H9 (cell line): ENCODE results near the gene CHCHD1. TPM values are rescaled to one million over a fixed set of nuclear protein-coding genes. Genes with fewer than 3 reads are reported as not detected.
"Not testable (repeated sequence)": the region's sequence is repeated elsewhere in the genome, so short reads cannot be mapped to it uniquely, and the experiment has no call there.

Source experiments
- DNase-seq: peaks from one replicate; pipeline ENCODE4 v3.0.0-alpha.2; 2017
- H2AFZ ChIP-seq: one replicate; pipeline ENCODE4 v1.6.1; 2013; ENCODE audit warnings: mild to moderate bottlenecking, low read length, control low read depth, moderate library complexity
- H2AK5ac ChIP-seq: 2 replicates; pipeline ENCODE4 v1.6.1; 2013; ENCODE audit warnings: low read length, control low read depth, mixed read lengths; ENCODE audit not compliant: insufficient read length
- H2BK120ac ChIP-seq: one replicate; pipeline ENCODE4 v1.6.1; 2013; ENCODE audit warnings: low read depth, mild to moderate bottlenecking, low read length, control low read depth, inconsistent platforms; ENCODE audit not compliant: poor library complexity, severe bottlenecking
- H2BK12ac ChIP-seq: 2 replicates; pipeline ENCODE4 v1.6.1; 2013; ENCODE audit warnings: low read length, control low read depth, mixed read lengths, low read depth; ENCODE audit not compliant: insufficient read length
- H2BK15ac ChIP-seq: 2 replicates; pipeline ENCODE4 v1.6.1; 2013; ENCODE audit warnings: low read depth, low read length, control low read depth
- H2BK20ac ChIP-seq: one replicate; pipeline ENCODE4 v1.6.1; 2013; ENCODE audit warnings: low read depth, mild to moderate bottlenecking, low read length, control low read depth, inconsistent platforms; ENCODE audit not compliant: poor library complexity, severe bottlenecking
- H2BK5ac ChIP-seq: 2 replicates; pipeline ENCODE4 v1.6.1; 2013; ENCODE audit warnings: low read length, control low read depth, mixed read lengths; ENCODE audit not compliant: insufficient read length
- H3K14ac ChIP-seq: 2 replicates; pipeline ENCODE4 v1.6.1; 2013; ENCODE audit warnings: low read length, control low read depth; ENCODE audit not compliant: insufficient read depth
- H3K18ac ChIP-seq: 2 replicates; pipeline ENCODE4 v1.6.1; 2013; ENCODE audit warnings: low read depth, mild to moderate bottlenecking, mixed read lengths, low read length, control low read depth; ENCODE audit not compliant: insufficient read length
- H3K23ac ChIP-seq: 2 replicates; pipeline ENCODE4 v1.6.1; 2013; ENCODE audit warnings: low read length, control low read depth, mixed read lengths, low read depth; ENCODE audit not compliant: insufficient read length
- H3K23me2 ChIP-seq: 2 replicates; pipeline ENCODE4 v1.6.1; 2013; ENCODE audit warnings: low read depth, mild to moderate bottlenecking, mixed read lengths, low read length, control low read depth; ENCODE audit not compliant: insufficient read length, poor library complexity, severe bottlenecking
- H3K27ac ChIP-seq: 2 replicates; pipeline ENCODE4 v1.5.1; 2013; ENCODE audit warnings: low read length, control low read depth, mixed read lengths, low read depth; ENCODE audit not compliant: insufficient read length
- H3K27me3 ChIP-seq: 2 replicates; pipeline ENCODE4 v1.6.1; 2013; ENCODE audit warnings: low read length, control low read depth, inconsistent platforms; ENCODE audit not compliant: insufficient read depth
- H3K4ac ChIP-seq: 2 replicates; pipeline ENCODE4 v1.6.1; 2013; ENCODE audit warnings: low read depth, mild to moderate bottlenecking, control low read depth, inconsistent platforms, low read length, moderate library complexity
- H3K4me1 ChIP-seq: 2 replicates; pipeline ENCODE4 v1.6.1; 2013; ENCODE audit warnings: low read length, control low read depth, inconsistent platforms; ENCODE audit not compliant: insufficient read depth
- H3K4me2 ChIP-seq: 2 replicates; pipeline ENCODE4 v1.6.1; 2013; ENCODE audit warnings: low read length, control low read depth, mixed read lengths; ENCODE audit not compliant: insufficient read length, insufficient read depth
- H3K56ac ChIP-seq: 2 replicates; pipeline ENCODE4 v1.6.1; 2013; ENCODE audit warnings: low read depth, mild to moderate bottlenecking, mixed read lengths, low read length, control low read depth; ENCODE audit not compliant: insufficient read length
- H3K79me1 ChIP-seq: 2 replicates; pipeline ENCODE4 v1.6.1; 2013; ENCODE audit warnings: low read depth, mild to moderate bottlenecking, moderate library complexity, low read length, control low read depth, inconsistent platforms; ENCODE audit not compliant: insufficient read depth, poor library complexity, severe bottlenecking
- H3K79me2 ChIP-seq: 2 replicates; pipeline ENCODE4 v1.6.1; 2013; ENCODE audit warnings: low read length, control low read depth, inconsistent platforms; ENCODE audit not compliant: insufficient read depth
- H3K9ac ChIP-seq: 2 replicates; pipeline ENCODE4 v1.6.1; 2013; ENCODE audit warnings: low read length, control low read depth, mixed read lengths; ENCODE audit not compliant: insufficient read length; ENCODE audit errors: extremely low read depth
- H3K9me3 ChIP-seq: one replicate; pipeline ENCODE4 v1.6.1; 2013; ENCODE audit warnings: low read depth, low read length, inconsistent platforms; ENCODE audit not compliant: control insufficient read depth
- H3T11ph ChIP-seq: one replicate; pipeline ENCODE4 v1.6.1; 2013; ENCODE audit warnings: mild to moderate bottlenecking, low read length, control low read depth, inconsistent platforms
- H4K20me1 ChIP-seq: one replicate; pipeline ENCODE4 v1.6.1; 2013; ENCODE audit not compliant: control insufficient read depth, insufficient read length, insufficient read depth
- H4K5ac ChIP-seq: 2 replicates; pipeline ENCODE4 v1.6.1; 2013; ENCODE audit warnings: low read depth, mild to moderate bottlenecking, mixed read lengths, low read length, control low read depth; ENCODE audit not compliant: insufficient read length
- H4K8ac ChIP-seq: replicated peaks from 2 replicates; pipeline ENCODE4 v1.6.1; 2013; ENCODE audit warnings: low read length, control low read depth, mixed read lengths, low read depth; ENCODE audit not compliant: insufficient read length
- H4K91ac ChIP-seq: 2 replicates; pipeline ENCODE4 v1.6.1; 2013; ENCODE audit warnings: low read depth, mild to moderate bottlenecking, moderate library complexity, mixed read lengths, low read length, control low read depth; ENCODE audit not compliant: insufficient read length
- H3K27ac Mint-ChIP-seq, 3 experiments: 2 replicates in 2 of 3; 3 replicates in 1 of 3; pipeline ENCODE4 v1.8.0; 2020 to 2021; ENCODE audit warnings: mixed read lengths in 3 of 3, mild to moderate bottlenecking in 1 of 3, moderate library complexity in 1 of 3
- H3K27me3 Mint-ChIP-seq: 2 replicates; pipeline ENCODE4 v1.8.0; 2021; ENCODE audit warnings: low read depth, mild to moderate bottlenecking, moderate library complexity, mixed read lengths
- H3K36me3 Mint-ChIP-seq, 3 experiments: 2 replicates in 2 of 3; 3 replicates in 1 of 3; pipeline ENCODE4 v1.8.0; 2020 to 2021; ENCODE audit warnings: low read depth in 3 of 3, mixed read lengths in 3 of 3; ENCODE audit not compliant: insufficient read depth in 1 of 3
- H3K4me1 Mint-ChIP-seq, 2 experiments: 2 replicates each; pipeline ENCODE4 v1.8.0; 2020; ENCODE audit warnings: mixed read lengths in 2 of 2
- H3K4me3 Mint-ChIP-seq, 2 experiments: 2 replicates in 1 of 2; 3 replicates in 1 of 2; pipeline ENCODE4 v1.8.0; 2020 to 2021; ENCODE audit warnings: mild to moderate bottlenecking in 2 of 2, mixed read lengths in 2 of 2, moderate library complexity in 1 of 2
- H3K9me3 Mint-ChIP-seq, 2 experiments: 2 replicates in 1 of 2; 3 replicates in 1 of 2; pipeline ENCODE4 v1.8.0; 2020; ENCODE audit warnings: mild to moderate bottlenecking in 2 of 2, mixed read lengths in 2 of 2, moderate library complexity in 1 of 2
- CTCF ChIP-seq: fragments of 200-600 bp; sonication (generic); conservative IDR thresholded peaks from 3 replicates; pipeline ENCODE4 v1.8.0; 2021; ENCODE audit warnings: antibody characterized with exemption, mild to moderate bottlenecking
- WGBS: extraction: QIAGEN DNeasy Blood & Tissue Kit; methylation state at CpG from one replicate; pipeline ENCODE4 v1.1.7; 2013; ENCODE audit warnings: missing lambda C conversion rate, low lambda C conversion rate, mixed read lengths; ENCODE audit not compliant: insufficient read length; ENCODE audit errors: extremely low coverage; 5-methylcytosine and 5-hydroxymethylcytosine counted together
- total RNA-seq: library from RNA; stranded (reverse); gene quantifications from 2 replicates; pipeline ENCODE4 v1.2.1, GENCODE V29; 2021

CHCHD1 gene
- total RNA-seq, 1 experiment from 2014 or later, result 45.9 TPM

- H2BK12ac ChIP-seq, result no peak overlapping the region
- H4K91ac ChIP-seq, result no peak overlapping the region
- H4K8ac ChIP-seq, result no peak overlapping the region
- no peak overlapping the region for H2BK20ac ChIP-seq
- H3K4me1 ChIP-seq, result no peaks in the 10 kb centered on the region
- no peaks in the 10 kb centered on the region for H3K23me2 ChIP-seq
- H3K4ac ChIP-seq, result no peak overlapping the region; the same call in 1 of the 2 replicates
- no peak overlapping the region for H2BK120ac ChIP-seq
- no peak overlapping the region for H2BK15ac ChIP-seq
- H3K56ac ChIP-seq, result no peak overlapping the region
- 0 out of 7 replicates have a peak overlapping the region, but pooled peaks of 1 of the 3 experiments have one; percentile 50 for H3K27ac Mint-ChIP-seq
- H2AFZ ChIP-seq, result no peak overlapping the region
- H3K27me3 ChIP-seq, result no peaks in the 10 kb centered on the region
- H3K79me2 ChIP-seq, result no peaks in the 10 kb centered on the region
- peaks cover 5 to 18% (median 6%) of the 10 kb centered on the region in 3 experiments; a peak in 6 of 7 replicates for H3K36me3 Mint-ChIP-seq
- no peak overlapping the region for H3T11ph ChIP-seq
- peaks cover 5% of the 10 kb centered on the region for H3K79me1 ChIP-seq
- no peaks in the 10 kb centered on the region for H3K9me3 Mint-ChIP-seq
- no peaks in the 10 kb centered on the region for H4K20me1 ChIP-seq
- H3K9ac ChIP-seq, result no peak overlapping the region
- no peaks in the 10 kb centered on the region for H3K9me3 ChIP-seq
- no peak overlapping the region for H4K5ac ChIP-seq
- WGBS, result no CpG with 5 or more reads among the region's 5 CpGs
- no peak overlapping the region for H2BK5ac ChIP-seq
- H3K4me1 Mint-ChIP-seq, result peaks cover 2 to 3% of the 10 kb centered on the region in 2 experiments; a peak in 2 of 4 replicates
- H3K27ac ChIP-seq, result no peak overlapping the region
- H3K23ac ChIP-seq, result no peak overlapping the region
- H3K4me2 ChIP-seq, result no peak overlapping the region
- H2AK5ac ChIP-seq, result no peak overlapping the region
- TF ChIP-seq CTCF, result no peak
- H3K4me3 Mint-ChIP-seq, result no peak overlapping the region
- no peak overlapping the region for H3K18ac ChIP-seq
- H3K14ac ChIP-seq, result no peak overlapping the region
- no peaks in the 10 kb centered on the region for H3K27me3 Mint-ChIP-seq
- no peak for DNase-seq
These were observed 47.0 kb upstream of the CHCHD1 start for GRCh38 chr10:73734796-73735305.

DNA sequence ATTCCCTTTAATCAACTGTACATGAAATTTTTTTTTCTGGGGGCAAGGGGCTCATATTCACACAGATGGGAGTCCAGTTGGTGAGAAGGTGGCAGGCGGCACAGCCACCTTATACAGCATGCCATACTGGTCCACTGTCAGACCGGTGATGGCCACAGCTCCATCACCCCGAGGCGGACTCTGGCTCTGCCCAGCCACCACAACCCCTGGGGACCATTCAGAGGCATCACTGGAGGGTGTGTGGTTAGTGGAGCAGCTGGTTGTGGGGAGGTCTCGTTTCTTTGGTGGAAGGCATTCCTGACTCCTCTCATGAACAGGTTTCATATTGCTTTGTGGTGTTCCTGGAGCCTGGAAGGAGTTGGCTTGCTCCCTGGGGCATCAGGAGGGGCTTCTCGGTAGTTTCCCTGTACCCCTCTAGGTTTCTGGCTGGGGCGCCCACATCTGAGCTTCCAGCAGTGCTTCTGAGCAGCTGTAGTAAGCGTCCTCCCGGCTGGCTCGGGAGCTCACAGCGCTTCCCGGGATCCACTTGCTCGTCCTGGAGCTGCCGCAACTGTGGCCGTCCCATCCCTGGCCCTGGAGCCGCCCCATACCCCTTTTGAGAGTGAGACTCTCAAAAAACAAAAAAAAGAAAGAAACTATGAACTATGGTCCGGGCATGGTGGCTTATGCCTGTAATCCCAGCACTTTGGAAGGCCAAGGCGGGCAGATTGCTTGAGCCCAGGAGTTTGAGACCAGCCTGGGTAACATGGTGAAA lies 41.2 kb upstream of the CHCHD1 start:
- H4K20me1 ChIP-seq, H2BK120ac ChIP-seq, H2BK15ac ChIP-seq, H3K4me1 ChIP-seq, H3K56ac ChIP-seq, H3K18ac ChIP-seq, H2AFZ ChIP-seq, H3K79me1 ChIP-seq, H3K9ac ChIP-seq, H3K9me3 ChIP-seq, H3K27me3 ChIP-seq, H3K4ac ChIP-seq, H3K14ac ChIP-seq, H3K23ac ChIP-seq, H4K8ac ChIP-seq, H2BK12ac ChIP-seq, H4K5ac ChIP-seq, H3K9me3 Mint-ChIP-seq, H2AK5ac ChIP-seq, H4K91ac ChIP-seq, H3K4me3 Mint-ChIP-seq, H3K27ac ChIP-seq, H3K79me2 ChIP-seq, H3K4me2 ChIP-seq, H2BK5ac ChIP-seq, DNase-seq, H3K27me3 Mint-ChIP-seq, H2BK20ac ChIP-seq, H3T11ph ChIP-seq: not testable (repeated sequence)
- Mint-ChIP-seq H3K4me1 (peaks cover 28 to 36% of the 10 kb centered on the region in 2 experiments), H3K27ac (peak overlapping the region in 1 of 3 experiments; percentile 51; a peak in 2 of 7 replicates), H3K36me3 (peaks cover 0 to 12% (median 0%) of the 10 kb centered on the region in 3 experiments; a peak in 2 of 7 replicates)
- no CpG with 5 or more reads among the region's 18 CpGs for WGBS
- H3K23me2 ChIP-seq, result peaks cover 14% of the 10 kb centered on the region
